ENCODE results near the gene LRRC1.

Gene LRRC1

GRCh38 chr6:53924821-53925422 is 130.1 kb downstream of the LRRC1 start:
- Histone ChIP-seq H3K36me3 (ENCODE audit: insufficient read depth, low read length) (no peaks in the 10 kb centered on the region), H3K4me3 (ENCODE audit: low read depth, low read length) (no peak overlapping the region), H3K79me2 (ENCODE audit: control insufficient read depth, insufficient read depth, low read length, unreplicated experiment) (no peaks in the 10 kb centered on the region), H2AFZ (ENCODE audit: low read length, unreplicated experiment) (no peak overlapping the region), H3K27me3 (ENCODE audit: insufficient read depth, low read length) (no peaks in the 10 kb centered on the region), H3K27ac (ENCODE audit: low read depth, low read length) (no peak overlapping the region), H3K4me1 (ENCODE audit: control insufficient read depth, insufficient read depth, low read length, unreplicated experiment) (peaks cover 24% of the 10 kb centered on the region)

GRCh38 chr6:53925891-53926290 is 131.1 kb downstream of the LRRC1 start:
- H2AFZ ChIP-seq (ENCODE audit: low read length, unreplicated experiment) = no peak overlapping the region
- peaks cover 24% of the 10 kb centered on the region for H3K4me1 ChIP-seq (ENCODE audit: control insufficient read depth, insufficient read depth, low read length, unreplicated experiment)
- no peak overlapping the region for H3K4me3 ChIP-seq (ENCODE audit: low read depth, low read length)
- no peak overlapping the region for H3K27ac ChIP-seq (ENCODE audit: low read depth, low read length)
- H3K27me3 ChIP-seq (ENCODE audit: insufficient read depth, low read length) = no peaks in the 10 kb centered on the region
- H3K36me3 ChIP-seq (ENCODE audit: insufficient read depth, low read length) = no peaks in the 10 kb centered on the region
- no peaks in the 10 kb centered on the region for H3K79me2 ChIP-seq (ENCODE audit: control insufficient read depth, insufficient read depth, low read length, unreplicated experiment)

GRCh38 chr6:53926505-53926904 is 131.7 kb downstream of the LRRC1 start:
- Histone ChIP-seq H3K4me1 (ENCODE audit: control insufficient read depth, insufficient read depth, low read length, unreplicated experiment) (peaks cover 24% of the 10 kb centered on the region), H3K27ac (ENCODE audit: low read depth, low read length) (peak overlapping the region; percentile 64), H3K27me3 (ENCODE audit: insufficient read depth, low read length) (no peaks in the 10 kb centered on the region), H3K36me3 (ENCODE audit: insufficient read depth, low read length) (no peaks in the 10 kb centered on the region), H2AFZ (ENCODE audit: low read length, unreplicated experiment) (peak overlapping the region; percentile 14), H3K79me2 (ENCODE audit: control insufficient read depth, insufficient read depth, low read length, unreplicated experiment) (no peaks in the 10 kb centered on the region), H3K4me3 (ENCODE audit: low read depth, low read length) (peak overlapping the region; percentile 31; the same call in 1 of the 2 replicates)

- Histone ChIP-seq H3K27me3 (ENCODE audit: insufficient read depth, low read length) (no peaks in the 10 kb centered on the region), H3K36me3 (ENCODE audit: insufficient read depth, low read length) (no peaks in the 10 kb centered on the region), H3K4me1 (ENCODE audit: control insufficient read depth, insufficient read depth, low read length, unreplicated experiment) (peaks cover 24% of the 10 kb centered on the region), H3K4me3 (ENCODE audit: low read depth, low read length) (no peak overlapping the region), H3K27ac (ENCODE audit: low read depth, low read length) (no peak overlapping the region), H2AFZ (ENCODE audit: low read length, unreplicated experiment) (no peak overlapping the region), H3K79me2 (ENCODE audit: control insufficient read depth, insufficient read depth, low read length, unreplicated experiment) (no peaks in the 10 kb centered on the region)
These were observed 133.8 kb downstream of the LRRC1 start for GRCh38 chr6:53928641-53929040.

- Histone ChIP-seq H3K4me1 (ENCODE audit: control insufficient read depth, insufficient read depth, low read length, unreplicated experiment) (peaks cover 24% of the 10 kb centered on the region), H3K79me2 (ENCODE audit: control insufficient read depth, insufficient read depth, low read length, unreplicated experiment) (no peaks in the 10 kb centered on the region), H3K36me3 (ENCODE audit: insufficient read depth, low read length) (no peaks in the 10 kb centered on the region), H3K27ac (ENCODE audit: low read depth, low read length) (no peak overlapping the region), H3K27me3 (ENCODE audit: insufficient read depth, low read length) (no peaks in the 10 kb centered on the region), H2AFZ (ENCODE audit: low read length, unreplicated experiment) (no peak overlapping the region), H3K4me3 (ENCODE audit: low read depth, low read length) (no peak overlapping the region)
These were observed 134.4 kb downstream of the LRRC1 start for GRCh38 chr6:53929041-53929820.

GRCh38 chr6:53929821-53930120 is 135.0 kb downstream of the LRRC1 start:
- H3K79me2 ChIP-seq (ENCODE audit: control insufficient read depth, insufficient read depth, low read length, unreplicated experiment) = no peaks in the 10 kb centered on the region
- H3K27me3 ChIP-seq (ENCODE audit: insufficient read depth, low read length) = no peaks in the 10 kb centered on the region
- H2AFZ ChIP-seq (ENCODE audit: low read length, unreplicated experiment) = no peak overlapping the region
- no peaks in the 10 kb centered on the region for H3K36me3 ChIP-seq (ENCODE audit: insufficient read depth, low read length)
- H3K4me1 ChIP-seq (ENCODE audit: control insufficient read depth, insufficient read depth, low read length, unreplicated experiment) = peaks cover 24% of the 10 kb centered on the region
- H3K27ac ChIP-seq (ENCODE audit: low read depth, low read length) = no peak overlapping the region
- no peak overlapping the region for H3K4me3 ChIP-seq (ENCODE audit: low read depth, low read length)

- H3K27ac ChIP-seq (ENCODE audit: low read depth, low read length) = no peak overlapping the region
- peaks cover 24% of the 10 kb centered on the region for H3K4me1 ChIP-seq (ENCODE audit: control insufficient read depth, insufficient read depth, low read length, unreplicated experiment)
- no peaks in the 10 kb centered on the region for H3K27me3 ChIP-seq (ENCODE audit: insufficient read depth, low read length)
- no peaks in the 10 kb centered on the region for H3K36me3 ChIP-seq (ENCODE audit: insufficient read depth, low read length)
- H3K79me2 ChIP-seq (ENCODE audit: control insufficient read depth, insufficient read depth, low read length, unreplicated experiment) = no peaks in the 10 kb centered on the region
- H2AFZ ChIP-seq (ENCODE audit: low read length, unreplicated experiment) = no peak overlapping the region
- H3K4me3 ChIP-seq (ENCODE audit: low read depth, low read length) = no peak overlapping the region
These were observed 135.5 kb downstream of the LRRC1 start for GRCh38 chr6:53930330-53930729.

GRCh38 chr6:53931086-53931485 is 136.3 kb downstream of the LRRC1 start:
- Histone ChIP-seq H3K79me2 (ENCODE audit: control insufficient read depth, insufficient read depth, low read length, unreplicated experiment) (no peaks in the 10 kb centered on the region), H3K27me3 (ENCODE audit: insufficient read depth, low read length) (no peaks in the 10 kb centered on the region), H3K36me3 (ENCODE audit: insufficient read depth, low read length) (no peaks in the 10 kb centered on the region), H3K4me3 (ENCODE audit: low read depth, low read length) (no peak overlapping the region), H2AFZ (ENCODE audit: low read length, unreplicated experiment) (no peak overlapping the region), H3K27ac (ENCODE audit: low read depth, low read length) (no peak overlapping the region), H3K4me1 (ENCODE audit: control insufficient read depth, insufficient read depth, low read length, unreplicated experiment) (peaks cover 24% of the 10 kb centered on the region)

- peaks cover 13% of the 10 kb centered on the region for H3K4me1 ChIP-seq (ENCODE audit: control insufficient read depth, insufficient read depth, low read length, unreplicated experiment)
- no peaks in the 10 kb centered on the region for H3K79me2 ChIP-seq (ENCODE audit: control insufficient read depth, insufficient read depth, low read length, unreplicated experiment)
- H3K36me3 ChIP-seq (ENCODE audit: insufficient read depth, low read length) = no peaks in the 10 kb centered on the region
- no peak overlapping the region for H2AFZ ChIP-seq (ENCODE audit: low read length, unreplicated experiment)
- H3K27ac ChIP-seq (ENCODE audit: low read depth, low read length) = no peak overlapping the region
- no peaks in the 10 kb centered on the region for H3K27me3 ChIP-seq (ENCODE audit: insufficient read depth, low read length)
- no peak overlapping the region for H3K4me3 ChIP-seq (ENCODE audit: low read depth, low read length)
These were observed 137.7 kb downstream of the LRRC1 start for GRCh38 chr6:53932516-53932915.

- Histone ChIP-seq H3K4me1 (ENCODE audit: control insufficient read depth, insufficient read depth, low read length, unreplicated experiment) (peaks cover 8% of the 10 kb centered on the region), H2AFZ (ENCODE audit: low read length, unreplicated experiment) (no peak overlapping the region), H3K36me3 (ENCODE audit: insufficient read depth, low read length) (no peaks in the 10 kb centered on the region), H3K4me3 (ENCODE audit: low read depth, low read length) (no peak overlapping the region), H3K79me2 (ENCODE audit: control insufficient read depth, insufficient read depth, low read length, unreplicated experiment) (no peaks in the 10 kb centered on the region), H3K27ac (ENCODE audit: low read depth, low read length) (no peak overlapping the region), H3K27me3 (ENCODE audit: insufficient read depth, low read length) (no peaks in the 10 kb centered on the region)
These were observed 139.2 kb downstream of the LRRC1 start for GRCh38 chr6:53934023-53934422.

- no peaks in the 10 kb centered on the region for H3K79me2 ChIP-seq (ENCODE audit: control insufficient read depth, insufficient read depth, low read length, unreplicated experiment)
- H3K4me3 ChIP-seq (ENCODE audit: low read depth, low read length) = no peak overlapping the region
- no peak overlapping the region for H3K27ac ChIP-seq (ENCODE audit: low read depth, low read length)
- no peak overlapping the region for H2AFZ ChIP-seq (ENCODE audit: low read length, unreplicated experiment)
- H3K36me3 ChIP-seq (ENCODE audit: insufficient read depth, low read length) = no peaks in the 10 kb centered on the region
- H3K4me1 ChIP-seq (ENCODE audit: control insufficient read depth, insufficient read depth, low read length, unreplicated experiment) = no peaks in the 10 kb centered on the region
- H3K27me3 ChIP-seq (ENCODE audit: insufficient read depth, low read length) = no peaks in the 10 kb centered on the region
These were observed 142.7 kb downstream of the LRRC1 start for GRCh38 chr6:53937461-53937860.

All from ACC112 (cell line).